Endothelial cell of hepatic sinusoid (primary cell): ENCODE measurements around the gene ASB15.
"Not testable (repeated sequence)": the region's sequence is repeated elsewhere in the genome, so short reads cannot be mapped to it uniquely, and the experiment has no call there.

ENCODE experiments used
- in situ Hi-C: cut with HindIII; loops from 2 replicates; pipeline ENCODE4 v1.10.0; 2017; ENCODE audit warnings: low sequenced_read_pairs

ASB15 gene

GRCh38 chr7:123601530-123601929, at the start of gene ASB15:
Gene ASB15 (plus strand): TSS chr7:123601821. CDS start chr7:123614503, 12,682 bp downstream.
- in situ Hi-C loops = no loop called here

GRCh38 chr7:123552134-123552533, 49.5 kb upstream of the ASB15 start:
- in situ Hi-C loops = not testable (repeated sequence)

- in situ Hi-C loops = no loop called here
Observed at GRCh38 chr7:123552641-123553040, 49.0 kb upstream of the ASB15 start.

- in situ Hi-C loops = no loop called here
Observed at GRCh38 chr7:123553159-123553558, 48.5 kb upstream of the ASB15 start.

- in situ Hi-C loops = no loop called here
Observed at GRCh38 chr7:123555484-123555883, 46.1 kb upstream of the ASB15 start.

- in situ Hi-C loops = no loop called here
Observed at GRCh38 chr7:123557016-123557397, 44.6 kb upstream of the ASB15 start.

- in situ Hi-C loops = no loop called here
Observed at GRCh38 chr7:123557398-123558288, 44.0 kb upstream of the ASB15 start, which contains the start of gene NDUFA5. Gene NDUFA5 (minus strand): TSS chr7:123557818. CDS start chr7:123557795, 23 bp downstream.

GRCh38 chr7:123558289-123558874, 43.2 kb upstream of the ASB15 start:
- in situ Hi-C loops = no loop called here

GRCh38 chr7:123562121-123562520, 39.5 kb upstream of the ASB15 start:
- in situ Hi-C loops = no loop called here

- in situ Hi-C loops = no loop called here
Observed at GRCh38 chr7:123569352-123570010, 32.1 kb upstream of the ASB15 start.

GRCh38 chr7:123570390-123571182, 31.0 kb upstream of the ASB15 start:
- in situ Hi-C loops = no loop called here

GRCh38 chr7:123571187-123571586, 30.4 kb upstream of the ASB15 start:
- in situ Hi-C loops = no loop called here

- in situ Hi-C loops = no loop called here
Observed at GRCh38 chr7:123571684-123572083, 29.9 kb upstream of the ASB15 start.

- in situ Hi-C loops = no loop called here
Observed at GRCh38 chr7:123573341-123573740, 28.3 kb upstream of the ASB15 start.

GRCh38 chr7:123573896-123574467, 27.6 kb upstream of the ASB15 start:
- in situ Hi-C loops = no loop called here

GRCh38 chr7:123579416-123579815, 22.2 kb upstream of the ASB15 start:
- in situ Hi-C loops = no loop called here

GRCh38 chr7:123580406-123581161, 21.0 kb upstream of the ASB15 start:
- in situ Hi-C loops = no loop called here

GRCh38 chr7:123581162-123581459, 20.5 kb upstream of the ASB15 start:
- in situ Hi-C loops = no loop called here

GRCh38 chr7:123583821-123584220, 17.8 kb upstream of the ASB15 start:
- in situ Hi-C loops = no loop called here

GRCh38 chr7:123588376-123588775, 13.2 kb upstream of the ASB15 start:
- in situ Hi-C loops = no loop called here
